Fibroblast of skin of abdomen (primary cell): ENCODE results near the gene TRPM6. TPM values are rescaled to one million over a fixed set of nuclear protein-coding genes. Genes with fewer than 3 reads are reported as not detected.
"Not testable (repeated sequence)": the region's sequence is repeated elsewhere in the genome, so short reads cannot be mapped to it uniquely, and the experiment has no call there.

Source experiments
- DNase-seq: peaks from one replicate; pipeline ENCODE4 v3.0.0-alpha.2; 2013
- polyA plus RNA-seq, 2 experiments: library from polyadenylated mRNA; unstranded; fragments of 120-200 nt; gene quantifications; one replicate each; pipeline ENCODE4 v1.2.1, GENCODE V29; 2013; ENCODE audit not compliant: insufficient read length in 2 of 2

Gene TRPM6
- 0.08 TPM for polyA plus RNA-seq (2013, experiment 1 of 2; ENCODE audit: insufficient read length)
- polyA plus RNA-seq (2013, experiment 2 of 2; ENCODE audit: insufficient read length): 0.05 TPM

DNA sequence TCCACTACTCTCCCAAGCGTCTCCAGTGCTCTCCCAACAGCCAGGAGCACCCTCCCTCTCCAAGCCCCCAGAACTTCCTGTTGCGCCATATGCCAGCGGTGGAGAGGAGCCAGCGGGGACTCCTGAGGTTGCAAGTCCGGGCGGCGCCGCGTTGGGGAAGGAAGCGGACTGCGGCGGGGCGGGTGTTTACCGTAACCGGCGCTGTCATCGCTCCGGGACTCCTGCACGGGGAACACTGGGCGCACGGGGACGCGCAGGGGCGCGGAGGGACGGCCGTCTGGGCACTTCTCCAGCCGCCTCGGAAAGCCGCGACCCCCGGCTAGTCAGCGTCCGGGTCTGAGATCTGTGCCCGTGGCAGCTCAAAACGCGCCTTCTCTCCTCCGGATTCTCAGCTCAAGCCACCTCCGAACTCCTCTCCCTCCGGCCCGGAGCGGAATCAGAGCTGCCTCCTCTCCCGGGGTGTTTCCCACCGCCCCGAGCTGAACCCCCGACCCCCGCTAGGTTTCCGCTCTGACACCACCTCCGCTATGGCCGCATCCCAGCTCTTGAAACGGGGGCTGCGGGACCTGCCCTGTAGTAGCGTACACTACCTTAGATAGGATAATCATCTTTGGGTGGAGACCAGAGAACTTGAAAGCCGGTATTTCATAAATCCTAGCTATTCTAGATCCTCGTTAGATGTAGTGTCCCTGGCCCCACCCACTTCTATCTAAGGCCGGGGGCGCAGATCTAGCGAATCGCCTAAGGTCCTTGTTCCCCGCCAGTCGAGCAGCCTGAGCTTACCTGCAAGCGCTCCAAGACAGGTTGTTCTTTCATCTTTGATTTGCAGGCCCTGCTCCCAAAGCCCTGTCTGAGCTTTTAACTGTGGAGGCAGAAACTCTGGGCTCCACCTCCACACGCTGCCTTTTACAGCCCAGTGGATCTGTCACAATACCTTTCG is at the start of gene TRPM6:
TRPM6 (minus strand) TSS at position 881 of the 940 bp plus-strand sequence; CDS start at position 816, 65 bp downstream.
- DNase-seq: peak; percentile 79

DNA sequence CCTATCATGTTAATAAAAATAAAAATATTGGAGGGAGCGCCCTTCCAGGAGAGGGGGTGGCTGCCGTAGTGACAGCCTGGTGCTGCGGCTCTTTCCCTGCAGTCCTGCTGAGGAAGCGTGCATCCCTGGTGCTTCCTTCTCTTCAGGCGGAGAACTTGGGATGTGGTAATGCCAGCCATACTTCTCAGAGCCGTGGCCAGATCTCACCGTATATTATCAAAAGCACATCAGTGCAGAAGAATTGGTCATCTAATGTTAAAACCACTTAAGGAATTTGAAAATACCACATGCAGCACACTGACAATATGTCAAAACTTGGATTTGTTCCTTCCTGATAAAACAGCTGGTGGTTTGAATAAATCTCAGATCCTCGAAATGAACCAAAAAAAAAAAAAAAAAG is 47.3 kb upstream of the TRPM6 start:
- peak; percentile 39 for DNase-seq

DNA sequence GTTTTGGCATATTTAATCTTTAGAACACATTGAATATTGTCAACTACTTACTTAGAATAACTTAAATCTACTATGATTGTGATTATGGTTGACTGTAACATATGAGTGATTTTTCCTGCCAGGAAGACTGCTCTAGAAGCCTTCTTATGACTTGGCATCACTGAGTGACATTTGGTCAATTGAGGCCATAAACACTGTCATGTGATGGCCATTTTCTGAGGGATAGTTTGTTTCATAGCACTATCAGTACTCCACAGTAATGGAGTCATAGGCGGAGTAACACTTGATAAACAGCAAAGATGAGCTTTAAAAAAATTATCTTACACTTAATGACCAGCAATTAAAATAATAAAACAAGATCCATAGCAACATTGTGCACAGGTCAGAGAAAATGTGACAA is 34.0 kb upstream of the TRPM6 start:
- no peak for DNase-seq

DNA sequence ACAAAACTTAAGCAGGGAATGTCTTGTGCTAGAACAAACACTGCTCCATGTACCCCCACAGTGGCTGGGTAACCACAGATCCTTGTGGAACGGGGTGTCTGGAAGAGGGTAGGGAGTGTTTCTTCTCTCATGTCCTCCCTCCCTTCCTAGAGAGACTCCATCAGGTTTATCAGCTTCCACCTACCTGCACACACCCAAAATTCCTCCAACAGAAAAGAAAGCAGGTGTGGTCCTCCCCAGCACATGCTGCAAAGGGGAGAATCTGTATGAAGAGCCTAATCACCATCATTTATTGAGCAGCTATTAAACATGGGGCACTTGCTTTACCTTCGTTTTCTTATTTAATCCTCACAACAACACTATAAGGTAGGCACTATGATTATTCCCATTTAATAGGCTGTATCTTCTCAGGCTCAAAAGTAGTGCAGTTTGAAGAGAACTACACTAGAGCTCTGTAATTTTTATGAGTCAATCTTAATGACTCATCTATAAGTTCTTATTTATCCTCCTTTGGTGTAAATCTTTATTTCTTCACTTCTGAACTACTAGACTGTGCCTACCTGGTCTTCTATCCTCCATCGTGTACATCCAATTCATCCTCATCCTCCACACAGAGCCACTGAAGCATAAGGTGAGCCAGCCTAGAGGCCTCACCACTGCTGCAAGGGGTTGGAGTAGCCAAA is 33.4 kb upstream of the TRPM6 start:
- DNase-seq: no peak

- no peak for DNase-seq
Measured at GRCh38 chr9:74910036-74910435, 22.3 kb upstream of the TRPM6 start.

GRCh38 chr9:74908665-74909064 is 20.9 kb upstream of the TRPM6 start:
- DNase-seq: no peak

GRCh38 chr9:74907085-74907484 is 19.4 kb upstream of the TRPM6 start:
- no peak for DNase-seq

DNA sequence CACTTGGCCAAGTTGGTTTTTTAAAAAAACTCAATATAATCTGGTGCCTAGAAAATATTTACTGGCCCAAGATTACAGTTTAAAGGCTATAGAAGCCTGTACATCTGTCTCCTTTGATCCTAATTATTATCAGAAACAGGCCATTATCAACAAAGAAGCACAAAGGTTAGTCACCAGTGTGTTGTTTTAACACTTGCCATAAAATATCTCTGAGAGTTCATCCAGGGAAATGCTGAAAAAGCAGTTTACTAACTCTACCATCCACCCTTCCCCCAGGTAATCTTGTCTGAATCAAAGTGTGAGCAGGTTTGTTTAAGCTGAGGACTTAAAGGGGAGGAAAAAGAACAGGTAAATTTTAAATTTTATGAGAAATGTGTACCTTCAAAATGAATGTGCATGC is 13.3 kb upstream of the TRPM6 start:
- no peak for DNase-seq

DNA sequence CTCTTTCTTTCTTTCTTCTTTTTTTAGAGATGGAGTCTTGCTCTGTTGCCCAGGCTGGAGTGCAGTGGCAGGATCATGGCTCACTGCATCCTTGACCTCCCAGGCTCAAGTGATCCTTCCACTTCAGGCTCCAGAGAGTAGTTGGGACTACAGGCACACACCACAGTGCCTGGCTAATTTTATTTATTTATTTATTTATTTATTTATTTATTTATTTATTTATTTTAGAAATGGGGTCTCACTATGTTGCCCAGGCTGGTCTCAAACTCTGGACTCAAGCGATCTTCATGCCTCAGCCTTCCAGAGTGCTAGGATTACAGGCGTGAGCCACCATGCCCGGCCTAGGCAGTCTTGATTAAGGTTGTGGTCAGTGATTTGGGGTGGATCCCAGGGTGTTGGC is 728 bp upstream of the TRPM6 start:
- DNase-seq: not testable (repeated sequence)

GRCh38 chr9:74887981-74888370 is 255 bp upstream of the TRPM6 start:
- DNase-seq: no peak

DNA sequence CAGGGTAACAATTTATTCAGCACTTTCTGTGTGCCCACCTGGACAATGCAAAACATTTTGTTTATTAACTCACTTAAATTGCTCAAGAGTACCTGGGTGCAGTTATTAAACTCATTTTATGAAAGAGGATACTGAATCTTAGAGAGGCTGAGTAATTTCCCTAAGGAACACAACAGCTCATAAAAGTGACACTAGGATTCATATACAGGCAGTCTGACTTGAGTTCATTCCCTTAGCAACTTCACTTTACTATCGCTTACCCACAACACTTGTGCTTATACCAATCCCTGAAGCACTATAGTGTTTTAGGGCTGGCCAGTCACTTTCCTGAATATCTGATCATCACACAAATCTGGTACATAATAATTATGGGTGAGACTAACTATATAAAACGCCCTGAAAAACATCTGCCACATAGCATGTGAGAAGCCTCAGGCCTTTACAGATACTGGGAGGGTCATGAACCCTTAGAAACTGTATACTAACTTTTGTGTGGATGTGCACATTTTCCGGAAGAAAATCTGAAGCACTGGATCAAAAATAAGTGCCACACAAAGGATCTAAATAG is 11.3 kb downstream of the TRPM6 start:
- no peak for DNase-seq

- no peak for DNase-seq
Measured at GRCh38 chr9:74875656-74876055, 12.1 kb downstream of the TRPM6 start.

DNA sequence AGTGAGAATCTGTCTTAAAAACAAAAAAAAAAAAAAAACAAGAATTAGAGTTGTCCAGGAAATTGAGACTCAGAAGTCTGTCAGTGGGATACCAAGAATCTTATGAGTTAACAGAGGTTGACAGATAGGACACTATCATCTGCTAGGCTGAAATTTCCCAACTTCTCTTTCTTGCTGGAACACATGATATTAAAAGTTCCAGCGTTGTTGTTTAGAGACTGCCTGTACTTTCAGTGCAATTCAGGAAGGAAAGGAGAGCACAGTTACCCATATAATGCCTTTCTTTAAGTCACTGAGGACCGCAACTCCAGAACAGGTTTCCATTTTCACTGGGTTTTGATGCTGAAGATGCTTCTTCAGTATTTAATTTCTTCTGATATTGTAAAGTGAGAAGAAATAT is 13.5 kb downstream of the TRPM6 start:
- DNase-seq: no peak

- DNase-seq: no peak
Measured at GRCh38 chr9:74872619-74873233, 15.0 kb downstream of the TRPM6 start.

DNA sequence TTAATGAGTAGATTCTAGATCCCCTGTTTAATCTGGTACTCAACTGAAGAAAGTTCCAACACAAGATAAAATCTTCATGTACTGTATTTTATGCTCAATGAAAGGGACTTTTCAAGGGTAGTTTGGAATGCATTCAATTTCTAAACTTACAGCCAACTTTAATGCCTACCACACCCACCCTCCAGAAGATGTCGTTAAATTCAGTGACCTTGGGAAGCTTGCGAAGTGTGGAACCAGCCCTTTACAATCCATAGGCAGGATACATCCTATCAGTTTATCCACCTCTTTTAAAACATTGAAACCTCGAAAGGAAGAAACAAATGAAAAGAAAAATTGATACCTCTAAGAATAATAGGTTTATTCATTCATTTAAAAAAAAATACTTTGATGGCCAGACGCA is 20.2 kb downstream of the TRPM6 start:
- no peak for DNase-seq

DNA sequence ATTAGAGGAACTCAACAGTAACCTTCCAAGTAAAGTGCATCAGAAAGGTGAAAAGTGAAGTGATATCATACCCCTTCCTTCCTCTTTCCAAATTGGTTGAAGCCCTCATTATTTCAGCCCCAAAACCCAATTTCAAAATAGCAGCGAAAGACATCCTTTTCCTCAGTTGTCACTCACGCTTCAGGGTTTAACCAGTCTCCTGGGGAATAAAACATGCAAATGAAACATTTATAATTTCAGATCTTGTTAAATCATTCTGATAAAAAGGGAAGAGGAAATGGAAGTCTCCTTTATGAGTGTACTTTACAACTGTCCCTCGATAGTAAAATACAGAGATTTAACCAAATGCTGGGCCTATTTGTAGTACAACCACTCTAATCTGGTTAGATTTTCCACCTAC is 22.5 kb downstream of the TRPM6 start:
- no peak for DNase-seq

DNA sequence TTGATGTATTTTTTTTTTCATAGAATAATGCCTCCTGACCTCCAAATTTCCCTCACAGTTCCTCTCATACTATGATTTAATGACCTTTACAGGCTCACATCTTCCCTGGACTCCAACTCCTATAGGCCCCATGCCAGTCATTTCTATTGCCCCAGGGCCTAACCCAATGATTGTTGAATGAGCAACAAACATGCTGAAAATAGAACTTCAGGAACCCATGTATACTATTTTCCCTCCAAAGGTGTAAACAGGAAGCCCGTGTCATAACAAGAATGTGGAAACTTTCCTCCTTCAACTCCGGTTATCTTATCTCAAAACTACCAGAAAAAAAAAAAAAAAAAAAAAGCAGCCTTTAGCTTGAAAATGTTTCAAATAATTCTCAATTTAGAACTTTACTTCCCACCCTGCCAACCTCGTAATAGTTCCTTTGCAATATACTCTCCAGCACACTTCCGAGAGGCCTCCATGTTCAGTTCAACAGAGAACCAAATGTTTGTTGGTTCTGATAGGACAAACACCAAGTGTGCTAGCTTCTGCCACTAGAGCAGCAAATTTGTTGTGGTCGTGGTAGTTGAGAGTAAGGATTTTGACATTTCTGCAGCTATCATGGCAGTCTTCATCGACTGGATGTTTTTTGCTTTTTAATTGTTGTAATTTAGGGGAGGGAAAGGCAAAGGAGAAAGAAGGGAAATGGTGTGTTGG is 25.8 kb downstream of the TRPM6 start:
- no peak for DNase-seq

DNA sequence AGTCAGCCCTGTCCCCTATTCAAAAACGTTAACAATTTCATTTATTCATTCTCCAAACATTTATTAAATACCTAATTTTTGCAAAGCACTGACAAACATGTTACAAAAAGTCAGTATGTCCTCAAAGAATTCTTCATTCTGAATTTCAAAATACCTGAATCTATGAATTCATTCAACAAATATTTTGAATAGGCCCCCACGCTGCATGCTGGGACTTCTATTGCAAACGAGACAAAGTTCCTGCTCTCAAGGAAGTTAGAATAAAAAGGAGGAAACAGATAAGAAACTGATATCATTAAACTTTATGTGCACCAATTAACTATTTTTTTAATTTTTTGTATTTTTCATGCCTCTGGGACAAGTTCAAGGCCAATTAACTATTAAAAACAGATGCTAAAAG is 26.6 kb downstream of the TRPM6 start:
- no peak for DNase-seq

GRCh38 chr9:74860247-74860646 is 27.5 kb downstream of the TRPM6 start:
- not testable (repeated sequence) for DNase-seq

- DNase-seq: no peak
Measured at GRCh38 chr9:74859786-74860185, 27.9 kb downstream of the TRPM6 start.

DNA sequence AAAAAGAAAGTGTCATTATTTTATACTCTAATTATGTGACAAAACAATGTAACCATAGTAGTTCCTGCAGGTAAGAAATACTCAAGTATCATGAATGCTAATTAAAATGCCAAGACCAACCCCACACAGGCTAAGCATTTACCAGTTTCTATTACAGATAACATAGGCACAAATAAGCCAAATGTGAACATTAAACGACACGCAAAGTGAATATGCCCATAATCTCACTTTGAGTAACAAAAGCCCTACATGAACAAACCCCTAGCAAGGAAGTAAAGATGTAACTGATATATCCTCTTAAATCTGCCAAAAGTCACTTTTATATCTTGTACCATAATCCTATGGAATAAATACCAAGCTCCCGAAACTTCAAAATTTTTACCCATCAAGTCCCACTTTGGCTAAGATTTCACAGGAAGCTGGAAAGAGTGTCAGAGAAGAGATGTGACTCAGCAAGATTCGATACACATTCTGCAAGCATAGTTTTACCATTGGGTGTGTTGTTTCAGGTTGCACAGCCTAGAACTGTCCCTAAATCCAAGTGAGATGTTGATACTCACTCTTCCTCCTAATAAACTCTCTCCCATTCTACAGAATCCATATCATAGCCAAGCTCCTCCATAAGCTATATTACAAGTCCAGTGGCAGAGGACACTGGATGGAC is 28.8 kb downstream of the TRPM6 start:
- no peak for DNase-seq

- no peak for DNase-seq
Measured at GRCh38 chr9:74856989-74857388, 30.7 kb downstream of the TRPM6 start.
